Retina (tissue), 1 donor: ENCODE measurements around the gene QARS1.

Experiments used
- DNase-seq: peaks from one replicate; pipeline ENCODE4 v3.0.0-alpha.2; 2016

QARS1 gene

GRCh38 chr3:49104427-49105291 is at the start of gene QARS1:
Gene QARS1, minus strand, starts transcription at chr3:49104757. Its CDS starts 24 bp downstream, at chr3:49104733.
- DNase-seq: peak; percentile 94

GRCh38 chr3:49153349-49153912 is 48.9 kb upstream of the QARS1 start:
- DNase-seq: no peak

GRCh38 chr3:49151610-49152009 is 47.1 kb upstream of the QARS1 start:
- DNase-seq: no peak

GRCh38 chr3:49148159-49148558 is 43.6 kb upstream of the QARS1 start:
- no peak for DNase-seq

GRCh38 chr3:49140080-49140479 is 35.5 kb upstream of the QARS1 start:
- no peak for DNase-seq

GRCh38 chr3:49135499-49135898 is 30.9 kb upstream of the QARS1 start:
- DNase-seq: no peak

- no peak for DNase-seq
These were observed 30.1 kb upstream of the QARS1 start for GRCh38 chr3:49134471-49135265.

- peak; percentile 92 for DNase-seq
These were observed 28.8 kb upstream of the QARS1 start for GRCh38 chr3:49133226-49133951.

GRCh38 chr3:49132437-49133225 is 28.1 kb upstream of the QARS1 start, which contains the start of gene LAMB2:
Gene LAMB2, minus strand, starts transcription at chr3:49133050. Its CDS starts 183 bp downstream, at chr3:49132867.
- peak; percentile 89 for DNase-seq

- no peak for DNase-seq
These were observed 27.5 kb upstream of the QARS1 start for GRCh38 chr3:49132073-49132436.

- no peak for DNase-seq
These were observed 27.0 kb upstream of the QARS1 start for GRCh38 chr3:49131576-49131975.

GRCh38 chr3:49131040-49131439 is 26.5 kb upstream of the QARS1 start:
- no peak for DNase-seq

- no peak for DNase-seq
These were observed 20.6 kb upstream of the QARS1 start for GRCh38 chr3:49124991-49125670.

- DNase-seq: no peak
These were observed 19.6 kb upstream of the QARS1 start for GRCh38 chr3:49124203-49124602.

- DNase-seq: no peak
These were observed 19.1 kb upstream of the QARS1 start for GRCh38 chr3:49123687-49124086.

- DNase-seq: no peak
These were observed 18.5 kb upstream of the QARS1 start for GRCh38 chr3:49122886-49123545.

- no peak for DNase-seq
These were observed 17.9 kb upstream of the QARS1 start for GRCh38 chr3:49122451-49122850.

GRCh38 chr3:49122022-49122421 is 17.5 kb upstream of the QARS1 start:
- DNase-seq: no peak

GRCh38 chr3:49121132-49121736 is 16.7 kb upstream of the QARS1 start:
- no peak for DNase-seq

GRCh38 chr3:49120438-49121131 is 16.0 kb upstream of the QARS1 start, which contains the start of gene USP19:
Gene USP19, minus strand, starts transcription at chr3:49120823. Its CDS starts 1,678 bp downstream, at chr3:49119145.
- DNase-seq: peak; percentile 97
